Activated T-helper 1 cell treated with anti-CD3 and anti-CD28 coated beads, Interleukin-12 subunit alpha, Interleukin-12 subunit beta, Interleukin-2, Interleukin-4 antibody, amounts not matched to agents 30 ng/mL and 10 ng/mL and 1 ng/mL, durations not matched to agents 14 hours and 24 hours and 36 hours (primary cell): ENCODE data around the gene BBS4. TPM values are rescaled to one million over a fixed set of nuclear protein-coding genes. Genes with fewer than 3 reads are reported as not detected.
A peak's percentile ranks its signal among the peaks of the same experiment; 100 is the strongest.
"Not testable (repeated sequence)": the region's sequence is repeated elsewhere in the genome, so short reads cannot be mapped to it uniquely, and the experiment has no call there.

Experiments used
- DNase-seq: peaks from one replicate; pipeline ENCODE4 v3.0.0; 2021; ENCODE audit warnings: low spot score
- H3K27ac Mint-ChIP-seq: one replicate; pipeline ENCODE4 v1.8.0; 2021; ENCODE audit warnings: mild to moderate bottlenecking, mixed read lengths
- H3K27me3 Mint-ChIP-seq: one replicate; pipeline ENCODE4 v1.8.0; 2022; ENCODE audit warnings: mild to moderate bottlenecking, moderate library complexity, mixed read lengths; ENCODE audit not compliant: insufficient read depth
- H3K36me3 Mint-ChIP-seq: one replicate; pipeline ENCODE4 v1.8.0; 2021; ENCODE audit warnings: low read depth, mixed read lengths
- H3K4me1 Mint-ChIP-seq: one replicate; pipeline ENCODE4 v1.8.0; 2021; ENCODE audit warnings: low read depth, mixed read lengths
- H3K4me3 Mint-ChIP-seq: one replicate; pipeline ENCODE4 v1.8.0; 2021; ENCODE audit warnings: mild to moderate bottlenecking, moderate library complexity, mixed read lengths
- H3K9me3 Mint-ChIP-seq: one replicate; pipeline ENCODE4 v1.8.0; 2021; ENCODE audit warnings: mixed read lengths
- intact Hi-C: fragments of 100-400 bp; cut with micrococcal nuclease; formaldehyde crosslinking; loops from one replicate; pipeline ENCODE4 v1.15.1; 2024
- total RNA-seq: library from RNA; stranded (reverse); gene quantifications from 2 replicates; pipeline ENCODE4 v1.2.3, GENCODE V29; 2022

BBS4 gene, protein sequence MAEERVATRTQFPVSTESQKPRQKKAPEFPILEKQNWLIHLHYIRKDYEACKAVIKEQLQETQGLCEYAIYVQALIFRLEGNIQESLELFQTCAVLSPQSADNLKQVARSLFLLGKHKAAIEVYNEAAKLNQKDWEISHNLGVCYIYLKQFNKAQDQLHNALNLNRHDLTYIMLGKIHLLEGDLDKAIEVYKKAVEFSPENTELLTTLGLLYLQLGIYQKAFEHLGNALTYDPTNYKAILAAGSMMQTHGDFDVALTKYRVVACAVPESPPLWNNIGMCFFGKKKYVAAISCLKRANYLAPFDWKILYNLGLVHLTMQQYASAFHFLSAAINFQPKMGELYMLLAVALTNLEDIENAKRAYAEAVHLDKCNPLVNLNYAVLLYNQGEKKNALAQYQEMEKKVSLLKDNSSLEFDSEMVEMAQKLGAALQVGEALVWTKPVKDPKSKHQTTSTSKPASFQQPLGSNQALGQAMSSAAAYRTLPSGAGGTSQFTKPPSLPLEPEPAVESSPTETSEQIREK
- 10.0 and 10.3 TPM in 2 replicates for total RNA-seq

- intact Hi-C loops: loop anchor here (1.0 to 5.0 kb wide), 7 partner anchors 56 to 947 kb away; partner anchors contain the start of genes ADPGK, ARIH1, MYO9A and NEO1
- peak; percentile 84 for DNase-seq
- Mint-ChIP-seq H3K4me3 (peak within 1 kb of the TSS; percentile 93), H3K36me3 (no peaks in the 10 kb centered on the region), H3K4me1 (peaks cover 21% of the 10 kb centered on the region), H3K27ac (peak within 1 kb of the TSS; percentile 87), H3K27me3 (peaks cover 4% of the 10 kb centered on the region), H3K9me3 (no peaks in the 10 kb centered on the region)
These were observed at the start of gene BBS4, which contains the start of gene HIGD2B for GRCh38 chr15:72685925-72686794. Gene BBS4, plus strand, starts transcription at chr15:72686207. Its CDS starts 21 bp downstream, at chr15:72686228. Gene HIGD2B, minus strand, starts transcription at chr15:72686182. Its CDS starts 9,808 bp downstream, at chr15:72676374.

DNA sequence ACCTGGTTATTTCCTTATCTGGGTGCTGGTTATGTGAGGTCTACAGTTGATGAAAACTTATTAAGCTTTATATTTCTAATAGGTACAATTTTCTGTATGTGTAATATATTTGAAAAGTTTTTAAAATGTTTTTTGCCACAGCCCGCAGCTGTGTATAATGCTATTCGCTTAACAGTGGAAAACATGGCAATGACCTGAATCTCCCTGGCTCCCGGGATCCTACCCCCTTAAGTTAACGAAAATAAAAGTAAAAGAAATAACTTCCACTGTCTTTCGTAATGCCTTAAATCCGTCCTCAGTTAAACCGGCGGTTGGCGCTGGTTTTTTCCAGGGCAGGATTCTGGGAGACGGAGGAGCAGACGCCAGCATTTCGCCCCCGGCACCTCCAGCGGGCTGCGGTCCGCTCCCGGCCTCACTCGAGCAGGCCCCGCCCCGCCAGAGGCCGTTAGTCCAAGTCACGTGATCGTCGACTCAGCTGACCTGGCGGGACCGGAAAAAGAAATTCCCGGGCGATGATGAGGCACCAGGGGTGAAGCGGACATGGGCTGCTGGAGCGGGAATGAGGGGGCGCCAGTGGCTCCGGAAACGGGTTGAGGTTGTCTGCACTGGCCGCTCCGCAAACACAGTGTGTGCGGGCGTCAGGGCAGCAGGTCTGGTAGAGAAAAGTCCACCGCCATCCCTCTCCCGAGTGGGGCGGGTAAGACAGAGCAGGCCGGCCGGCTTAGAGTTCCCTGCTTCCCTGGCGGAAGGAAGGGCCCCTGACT lies 49.3 kb upstream of the BBS4 start:
- intact Hi-C loops, H3K36me3 Mint-ChIP-seq, H3K27ac Mint-ChIP-seq, H3K9me3 Mint-ChIP-seq, H3K4me1 Mint-ChIP-seq, H3K27me3 Mint-ChIP-seq: not testable (repeated sequence)
- H3K4me3 Mint-ChIP-seq: peak overlapping the region; percentile 19
- peak; percentile 64 for DNase-seq

GRCh38 chr15:72639759-72640483 lies 46.1 kb upstream of the BBS4 start:
- intact Hi-C loops, H3K9me3 Mint-ChIP-seq, H3K36me3 Mint-ChIP-seq, H3K4me1 Mint-ChIP-seq, DNase-seq, H3K4me3 Mint-ChIP-seq, H3K27me3 Mint-ChIP-seq, H3K27ac Mint-ChIP-seq: not testable (repeated sequence)

DNA sequence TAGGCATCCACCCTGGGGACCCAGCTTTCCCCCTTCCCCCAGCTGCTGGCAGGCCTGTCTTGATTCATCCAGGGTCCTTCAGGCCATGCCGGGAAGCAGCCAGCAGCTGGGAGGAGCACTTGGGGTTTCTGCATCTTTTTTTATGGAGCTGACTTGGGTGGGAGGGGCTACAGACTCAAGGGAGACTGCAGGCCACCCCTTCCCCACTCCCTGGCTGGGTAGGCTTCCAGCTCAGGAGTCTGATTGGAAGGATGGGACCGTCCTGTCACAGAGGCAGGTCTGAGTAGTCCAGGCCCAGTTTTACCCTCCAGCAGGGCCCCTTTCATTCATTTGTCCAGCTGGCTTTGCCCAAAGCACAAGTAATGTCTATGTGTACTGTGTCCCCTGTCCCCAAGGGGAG lies 43.7 kb upstream of the BBS4 start:
- DNase-seq, H3K36me3 Mint-ChIP-seq, H3K27me3 Mint-ChIP-seq, H3K9me3 Mint-ChIP-seq, H3K4me3 Mint-ChIP-seq, H3K27ac Mint-ChIP-seq, H3K4me1 Mint-ChIP-seq, intact Hi-C loops: not testable (repeated sequence)

- H3K4me1 Mint-ChIP-seq, H3K27ac Mint-ChIP-seq, H3K9me3 Mint-ChIP-seq, H3K27me3 Mint-ChIP-seq, H3K4me3 Mint-ChIP-seq, DNase-seq, intact Hi-C loops, H3K36me3 Mint-ChIP-seq: not testable (repeated sequence)
These were observed 37.3 kb upstream of the BBS4 start for GRCh38 chr15:72648631-72649253.

GRCh38 chr15:72654397-72654796 lies 31.6 kb upstream of the BBS4 start, which contains the start of gene GOLGA6B:
Gene GOLGA6B, plus strand, starts transcription at chr15:72654697. Its CDS starts 41 bp downstream, at chr15:72654738.
- intact Hi-C loops, H3K27me3 Mint-ChIP-seq, H3K4me3 Mint-ChIP-seq, H3K4me1 Mint-ChIP-seq, H3K36me3 Mint-ChIP-seq, H3K27ac Mint-ChIP-seq, H3K9me3 Mint-ChIP-seq, DNase-seq: not testable (repeated sequence)

DNA sequence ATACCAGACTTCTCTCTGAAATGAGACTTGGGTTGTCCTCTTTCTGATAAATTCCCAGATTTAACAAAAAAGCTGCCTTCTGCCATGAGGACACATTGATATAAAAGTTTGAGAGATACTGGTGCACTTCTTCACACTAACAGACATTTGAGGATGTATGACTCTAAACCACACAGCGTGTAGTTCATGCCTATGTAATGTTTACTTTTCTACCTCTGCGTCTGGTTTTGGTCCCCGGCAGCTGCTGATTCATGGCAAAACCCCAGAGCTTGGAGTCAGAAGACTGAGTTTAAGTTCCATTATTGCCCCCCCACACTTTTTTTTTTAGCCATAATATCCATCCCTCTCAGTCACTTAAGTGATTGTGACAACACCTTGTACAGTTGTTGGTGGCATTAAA lies 30.0 kb upstream of the BBS4 start:
- H3K9me3 Mint-ChIP-seq, intact Hi-C loops, H3K27me3 Mint-ChIP-seq, H3K36me3 Mint-ChIP-seq, H3K4me1 Mint-ChIP-seq, H3K27ac Mint-ChIP-seq, DNase-seq, H3K4me3 Mint-ChIP-seq: not testable (repeated sequence)

- H3K27ac Mint-ChIP-seq, H3K9me3 Mint-ChIP-seq, DNase-seq, H3K4me3 Mint-ChIP-seq, H3K27me3 Mint-ChIP-seq, intact Hi-C loops, H3K36me3 Mint-ChIP-seq, H3K4me1 Mint-ChIP-seq: not testable (repeated sequence)
These were observed 24.9 kb upstream of the BBS4 start for GRCh38 chr15:72661081-72661480.

- H3K4me1 Mint-ChIP-seq, intact Hi-C loops, H3K27ac Mint-ChIP-seq, H3K36me3 Mint-ChIP-seq, DNase-seq, H3K4me3 Mint-ChIP-seq, H3K27me3 Mint-ChIP-seq, H3K9me3 Mint-ChIP-seq: not testable (repeated sequence)
These were observed 22.1 kb upstream of the BBS4 start for GRCh38 chr15:72663931-72664330.

DNA sequence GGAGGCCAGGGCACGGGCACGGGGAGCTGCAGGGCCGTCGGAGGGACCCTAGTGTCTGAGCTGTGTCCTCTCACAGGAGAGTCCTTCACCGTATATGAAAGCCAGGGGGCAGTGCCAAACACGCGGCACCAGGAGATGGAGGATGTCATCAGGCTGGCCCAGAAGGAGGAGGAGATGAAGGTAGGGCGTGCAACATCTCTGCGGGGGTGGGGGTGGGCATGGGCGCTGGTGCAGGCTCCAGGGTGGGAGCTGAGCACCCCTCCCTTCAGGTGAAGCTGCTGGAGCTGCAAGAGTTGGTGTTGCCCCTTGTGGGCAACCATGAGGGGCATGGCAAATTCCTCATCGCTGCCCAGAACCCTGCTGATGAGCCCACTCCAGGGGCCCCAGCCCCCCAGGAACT lies 20.3 kb upstream of the BBS4 start:
- H3K9me3 Mint-ChIP-seq, H3K4me3 Mint-ChIP-seq, H3K36me3 Mint-ChIP-seq, H3K27me3 Mint-ChIP-seq, H3K27ac Mint-ChIP-seq, DNase-seq, intact Hi-C loops, H3K4me1 Mint-ChIP-seq: not testable (repeated sequence)

DNA sequence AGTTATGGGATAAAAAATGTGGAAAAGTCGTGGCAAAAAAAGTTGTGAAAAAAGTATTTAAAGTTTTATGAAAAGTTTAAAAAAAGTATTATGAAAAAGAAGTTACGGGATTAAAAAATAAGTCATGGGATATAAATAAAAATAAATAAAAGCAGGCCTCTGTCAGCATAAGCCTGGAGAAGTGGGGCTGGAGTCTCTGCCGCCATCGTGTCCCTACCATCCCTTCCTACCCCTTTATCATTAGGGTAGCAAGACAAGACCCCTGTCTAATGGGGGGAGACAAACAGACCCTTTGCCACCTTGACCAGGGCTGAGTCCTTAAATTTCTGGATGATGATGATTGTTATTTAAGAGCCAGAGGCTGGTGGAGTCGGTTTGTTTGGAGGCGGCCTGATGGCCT lies 16.2 kb upstream of the BBS4 start:
- H3K27ac Mint-ChIP-seq, DNase-seq, H3K9me3 Mint-ChIP-seq, H3K4me3 Mint-ChIP-seq, H3K36me3 Mint-ChIP-seq: not testable (repeated sequence)
- Mint-ChIP-seq H3K4me1 (peaks cover 11% of the 10 kb centered on the region), H3K27me3 (peaks cover 13% of the 10 kb centered on the region)
- intact Hi-C loops: loop anchor here (10.0 kb wide), 1 partner anchor 355 kb away; no protein-coding TSS in a partner anchor
